Measurements from ENCODE around the gene SNRNP25.

Gene SNRNP25

GRCh38 chr16:47234-47633, 6.4 kb upstream of the SNRNP25 start:
- H3K4me3 ChIP-seq (ENCODE audit: low read depth, low read length): no peak overlapping the region
- TF ChIP-seq CTCF (IDR thresholded peaks at IDR 0.05; ENCODE audit: low read depth, low read length): no peak

- TF ChIP-seq CTCF (IDR thresholded peaks at IDR 0.05; ENCODE audit: low read depth, low read length): no peak
- H3K4me3 ChIP-seq (ENCODE audit: low read depth, low read length): no peak overlapping the region
Measured at GRCh38 chr16:50769-51591, 2.6 kb upstream of the SNRNP25 start.

GRCh38 chr16:54237-54581, 581 bp downstream of the SNRNP25 start:
- H3K4me3 ChIP-seq (ENCODE audit: low read depth, low read length): peak overlapping the region; percentile 79
- TF ChIP-seq CTCF (IDR thresholded peaks at IDR 0.05; ENCODE audit: low read depth, low read length): no peak

GRCh38 chr16:55571-56136, 2.0 kb downstream of the SNRNP25 start:
- TF ChIP-seq CTCF (IDR thresholded peaks at IDR 0.05; ENCODE audit: low read depth, low read length): no peak
- no peak overlapping the region for H3K4me3 ChIP-seq (ENCODE audit: low read depth, low read length)

- TF ChIP-seq CTCF (IDR thresholded peaks at IDR 0.05; ENCODE audit: low read depth, low read length): no peak
- H3K4me3 ChIP-seq (ENCODE audit: low read depth, low read length): no peak overlapping the region
Measured at GRCh38 chr16:56231-56927, 2.8 kb downstream of the SNRNP25 start.

GRCh38 chr16:57711-58110, 4.1 kb downstream of the SNRNP25 start:
- TF ChIP-seq CTCF (IDR thresholded peaks at IDR 0.05; ENCODE audit: low read depth, low read length): no peak
- H3K4me3 ChIP-seq (ENCODE audit: low read depth, low read length): no peak overlapping the region

All from WI38 (cell line).